Astrocyte (in vitro differentiated cells and primary cell): ENCODE measurements around the gene RSRC2.

Experiments used
- CTCF ChIP-seq: IDR thresholded peaks from 2 replicates; pipeline ENCODE4 v1.5.1; 2011; ENCODE audit warnings: low read depth, mild to moderate bottlenecking, inconsistent platforms, low read length, moderate library complexity; ENCODE audit not compliant: insufficient read depth
- EZH2 ChIP-seq: IDR thresholded peaks from 2 replicates; pipeline ENCODE4 v1.6.1; 2012; ENCODE audit warnings: mild to moderate bottlenecking, low read length, inconsistent platforms; ENCODE audit not compliant: insufficient read depth

DNA sequence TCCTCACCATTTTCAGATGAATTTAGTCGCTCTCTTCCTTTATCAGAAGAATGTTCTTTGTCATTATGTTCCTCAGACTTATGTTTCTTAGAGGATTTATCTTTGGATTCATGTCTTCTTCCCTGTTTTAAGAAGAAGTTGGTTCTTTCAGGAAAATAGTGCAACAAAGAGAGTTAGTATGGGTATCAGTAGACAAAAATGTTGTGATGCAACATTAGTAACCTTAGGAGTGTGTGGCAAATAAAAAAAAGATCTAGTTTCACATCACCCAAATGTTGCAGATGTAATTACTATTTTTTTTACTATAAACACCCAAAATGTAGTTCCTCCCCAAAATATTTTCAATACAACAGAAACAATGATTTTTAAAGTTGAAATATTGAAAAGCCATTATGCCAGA, 7.8 kb downstream of the RSRC2 start:
- TF ChIP-seq CTCF: no peak
- TF ChIP-seq EZH2: no peak
